Measurements from ENCODE around the gene LAMTOR3. TPM values are rescaled to one million over a fixed set of nuclear protein-coding genes. Genes with fewer than 3 reads are reported as not detected.
"Not testable (repeated sequence)": the region's sequence is repeated elsewhere in the genome, so short reads cannot be mapped to it uniquely, and the experiment has no call there.

The LAMTOR3 gene
- polyA plus RNA-seq, 1 experiment, result 66.3 TPM

GRCh38 chr4:99832758-99833157 lies 61.5 kb downstream of the LAMTOR3 start:
- POLR2A ChIA-PET, result no interaction called here
- no peak overlapping the region for H3K4me3 ChIP-seq (ENCODE audit: low read depth, low read length)
- no peaks in the 10 kb centered on the region for H3K9me3 ChIP-seq (ENCODE audit: control insufficient read depth, insufficient read depth, low read length)
- DNase-seq (ENCODE audit: low read depth, low spot score), result no peak
- TF ChIP-seq, protein P1, sequence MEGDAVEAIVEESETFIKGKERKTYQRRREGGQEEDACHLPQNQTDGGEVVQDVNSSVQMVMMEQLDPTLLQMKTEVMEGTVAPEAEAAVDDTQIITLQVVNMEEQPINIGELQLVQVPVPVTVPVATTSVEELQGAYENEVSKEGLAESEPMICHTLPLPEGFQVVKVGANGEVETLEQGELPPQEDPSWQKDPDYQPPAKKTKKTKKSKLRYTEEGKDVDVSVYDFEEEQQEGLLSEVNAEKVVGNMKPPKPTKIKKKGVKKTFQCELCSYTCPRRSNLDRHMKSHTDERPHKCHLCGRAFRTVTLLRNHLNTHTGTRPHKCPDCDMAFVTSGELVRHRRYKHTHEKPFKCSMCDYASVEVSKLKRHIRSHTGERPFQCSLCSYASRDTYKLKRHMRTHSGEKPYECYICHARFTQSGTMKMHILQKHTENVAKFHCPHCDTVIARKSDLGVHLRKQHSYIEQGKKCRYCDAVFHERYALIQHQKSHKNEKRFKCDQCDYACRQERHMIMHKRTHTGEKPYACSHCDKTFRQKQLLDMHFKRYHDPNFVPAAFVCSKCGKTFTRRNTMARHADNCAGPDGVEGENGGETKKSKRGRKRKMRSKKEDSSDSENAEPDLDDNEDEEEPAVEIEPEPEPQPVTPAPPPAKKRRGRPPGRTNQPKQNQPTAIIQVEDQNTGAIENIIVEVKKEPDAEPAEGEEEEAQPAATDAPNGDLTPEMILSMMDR (IDR thresholded peaks at IDR 0.05; ENCODE audit: low read depth, low read length), result no peak
- H3K27ac ChIP-seq (ENCODE audit: low read depth, low read length), result no peak overlapping the region
- CTCF ChIA-PET, result no interaction called here
- H3K27me3 ChIP-seq (ENCODE audit: control insufficient read depth, insufficient read depth, low read length), result no peaks in the 10 kb centered on the region

DNA sequence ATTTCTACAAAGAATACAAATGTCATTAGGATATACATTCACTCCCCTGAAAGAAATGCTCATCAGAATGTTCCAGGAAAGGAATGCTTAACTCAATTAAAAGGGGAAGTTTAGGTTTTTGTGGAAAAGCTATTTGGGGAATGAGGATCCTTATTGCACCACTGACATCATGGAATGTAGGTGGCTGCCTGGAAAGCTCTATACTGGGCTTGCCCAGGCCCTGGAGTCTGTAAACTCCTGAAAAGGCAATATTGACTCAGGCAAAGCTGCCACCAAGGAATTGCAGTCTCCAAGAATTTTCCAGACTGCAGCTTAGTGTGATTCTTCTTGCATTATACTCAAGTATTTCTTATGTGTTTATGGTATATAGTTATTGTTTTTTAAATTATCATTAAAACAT lies 61.9 kb downstream of the LAMTOR3 start:
- DNase-seq (ENCODE audit: low read depth, low spot score), result no peak
- ChIA-PET POLR2A (no interaction called here), CTCF (no interaction called here)
- no peak overlapping the region for H3K27ac ChIP-seq (ENCODE audit: low read depth, low read length)
- TF ChIP-seq, protein P1 (IDR thresholded peaks at IDR 0.05; ENCODE audit: low read depth, low read length), result no peak
- no peaks in the 10 kb centered on the region for H3K27me3 ChIP-seq (ENCODE audit: control insufficient read depth, insufficient read depth, low read length)
- H3K4me3 ChIP-seq (ENCODE audit: low read depth, low read length), result no peak overlapping the region
- H3K9me3 ChIP-seq (ENCODE audit: control insufficient read depth, insufficient read depth, low read length), result no peaks in the 10 kb centered on the region

- POLR2A ChIA-PET, result not testable (repeated sequence)
- CTCF ChIA-PET, result interaction anchor here (1.1 kb wide), 1 partner anchor 18 kb away, joined by 5 read pairs; no protein-coding TSS in a partner anchor
Measured at GRCh38 chr4:99830051-99830450, 64.2 kb downstream of the LAMTOR3 start.

GRCh38 chr4:99828477-99828876 lies 65.8 kb downstream of the LAMTOR3 start:
- DNase-seq (ENCODE audit: low read depth, low spot score), result no peak
- H3K27ac ChIP-seq (ENCODE audit: low read depth, low read length), result no peak overlapping the region
- no peak overlapping the region for H3K4me3 ChIP-seq (ENCODE audit: low read depth, low read length)
- ChIA-PET POLR2A (no interaction called here), CTCF (interaction anchor here (0.6 kb wide), 1 partner anchor 35 kb away, joined by 6 read pairs; no protein-coding TSS in a partner anchor)
- H3K27me3 ChIP-seq (ENCODE audit: control insufficient read depth, insufficient read depth, low read length), result no peaks in the 10 kb centered on the region
- no peaks in the 10 kb centered on the region for H3K9me3 ChIP-seq (ENCODE audit: control insufficient read depth, insufficient read depth, low read length)
- TF ChIP-seq, protein P1 (IDR thresholded peaks at IDR 0.05; ENCODE audit: low read depth, low read length), result no peak

More at GRCh38 chr4:99830051-99830450, 64.2 kb downstream of the LAMTOR3 start:
- not testable (repeated sequence) for H3K9me3 ChIP-seq (ENCODE audit: control insufficient read depth, insufficient read depth, low read length); H3K27ac ChIP-seq (ENCODE audit: low read depth, low read length); DNase-seq (ENCODE audit: low read depth, low spot score); H3K4me3 ChIP-seq (ENCODE audit: low read depth, low read length); H3K27me3 ChIP-seq (ENCODE audit: control insufficient read depth, insufficient read depth, low read length)

Other genes with a start within 250 kb of the LAMTOR3 start
- not detected in 2 replicates for gene C4orf54, start 236.6 kb downstream of the LAMTOR3 start, polyA plus RNA-seq (2011; rRNA removed)
- not detected in 2 replicates for gene DAPP1, start 77.6 kb downstream of the LAMTOR3 start, polyA plus RNA-seq (2011; rRNA removed)
- gene DNAJB14, start 52.2 kb upstream of the LAMTOR3 start, polyA plus RNA-seq (2011; rRNA removed), result 13.1 and 21.3 TPM in 2 replicates
- gene H2AZ1, start 55.8 kb upstream of the LAMTOR3 start, polyA plus RNA-seq (2011; rRNA removed), result 355 and 447 TPM in 2 replicates